Measurements from ENCODE around the gene NCAM1.

GRCh38 chr11:113179181-113179704 lies 218.0 kb downstream of the NCAM1 start:
- TF ChIP-seq CTCF (IDR thresholded peaks at IDR 0.05; ENCODE audit: low read depth, low read length) (no peak), EZH2phosphoT487 (IDR thresholded peaks at IDR 0.05; ENCODE audit: low read depth) (no peak)
